UCSD-AML1 (cell line): ENCODE results near the gene GALM.
A peak's percentile ranks its signal among the peaks of the same experiment; 100 is the strongest.

ENCODE experiments used
- DNase-seq: peaks from one replicate; lab custom pipeline; 2025; ENCODE audit not compliant: unreplicated experiment; lab: John Stamatoyannopoulos, UW

GALM gene

DNA sequence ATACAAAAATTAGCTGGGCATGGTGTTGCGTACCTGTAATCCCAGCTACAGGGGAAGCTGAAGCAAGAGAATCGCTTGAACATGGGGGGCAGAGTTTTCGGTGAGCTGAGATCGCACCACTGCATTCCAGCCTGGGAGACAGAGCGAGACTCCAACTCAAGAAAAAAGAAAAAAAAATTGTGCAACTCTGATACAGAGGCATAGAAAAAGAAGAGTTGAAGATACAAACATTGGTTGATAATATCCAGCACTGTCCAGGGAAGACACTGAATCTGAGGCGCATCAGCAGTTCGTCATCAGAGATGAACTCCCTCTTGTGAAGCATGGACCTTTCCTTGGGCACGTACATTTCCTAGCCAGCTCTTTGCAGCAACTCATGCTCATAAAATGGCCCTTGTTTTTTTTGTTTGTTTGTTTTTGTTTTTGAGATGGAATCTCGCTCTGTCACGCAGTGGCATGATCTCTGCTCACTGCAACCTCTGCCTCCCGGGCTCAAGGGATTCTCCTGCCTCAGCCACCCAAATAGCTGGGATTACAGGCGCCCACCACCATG lies 16.7 kb upstream of the GALM start:
- no peak for DNase-seq

DNA sequence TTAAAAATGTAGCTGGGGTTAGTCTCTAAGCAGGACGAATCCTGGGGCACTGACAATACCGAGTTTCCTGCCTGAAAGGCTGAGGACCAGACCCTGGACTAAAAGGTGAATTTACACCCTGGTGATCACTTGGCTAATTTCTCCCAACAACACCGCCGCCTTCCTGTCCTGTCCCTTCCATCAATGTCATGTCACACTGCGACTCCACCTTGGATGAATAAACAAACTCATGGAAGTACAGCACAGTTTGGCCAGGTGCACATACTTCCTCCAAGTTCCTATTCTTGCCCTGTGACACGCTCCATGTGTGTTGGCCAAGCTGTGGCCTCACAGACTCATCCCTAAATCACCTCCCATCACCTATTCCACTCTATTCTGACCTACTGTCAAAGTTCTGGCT lies 15.9 kb upstream of the GALM start:
- DNase-seq, result no peak

DNA sequence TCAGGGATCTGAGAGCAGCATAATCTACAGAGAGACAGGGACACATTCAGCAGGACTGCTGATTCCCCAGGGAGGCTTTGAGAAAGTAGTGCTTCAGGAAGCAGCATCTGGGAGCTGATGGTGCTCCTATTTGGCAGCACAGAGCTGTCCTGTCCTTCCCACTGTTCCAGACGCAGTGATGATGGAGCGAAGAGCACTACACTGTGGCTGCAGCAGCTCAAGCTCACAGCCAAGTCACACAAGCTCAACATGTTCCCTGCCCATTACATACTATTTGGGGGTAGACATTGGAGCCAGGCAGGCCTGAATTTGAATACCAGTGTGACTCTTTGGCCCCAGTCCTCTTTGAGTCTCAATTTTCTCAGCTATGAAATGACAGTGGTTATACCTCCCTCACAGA lies 15.2 kb upstream of the GALM start:
- no peak for DNase-seq

DNA sequence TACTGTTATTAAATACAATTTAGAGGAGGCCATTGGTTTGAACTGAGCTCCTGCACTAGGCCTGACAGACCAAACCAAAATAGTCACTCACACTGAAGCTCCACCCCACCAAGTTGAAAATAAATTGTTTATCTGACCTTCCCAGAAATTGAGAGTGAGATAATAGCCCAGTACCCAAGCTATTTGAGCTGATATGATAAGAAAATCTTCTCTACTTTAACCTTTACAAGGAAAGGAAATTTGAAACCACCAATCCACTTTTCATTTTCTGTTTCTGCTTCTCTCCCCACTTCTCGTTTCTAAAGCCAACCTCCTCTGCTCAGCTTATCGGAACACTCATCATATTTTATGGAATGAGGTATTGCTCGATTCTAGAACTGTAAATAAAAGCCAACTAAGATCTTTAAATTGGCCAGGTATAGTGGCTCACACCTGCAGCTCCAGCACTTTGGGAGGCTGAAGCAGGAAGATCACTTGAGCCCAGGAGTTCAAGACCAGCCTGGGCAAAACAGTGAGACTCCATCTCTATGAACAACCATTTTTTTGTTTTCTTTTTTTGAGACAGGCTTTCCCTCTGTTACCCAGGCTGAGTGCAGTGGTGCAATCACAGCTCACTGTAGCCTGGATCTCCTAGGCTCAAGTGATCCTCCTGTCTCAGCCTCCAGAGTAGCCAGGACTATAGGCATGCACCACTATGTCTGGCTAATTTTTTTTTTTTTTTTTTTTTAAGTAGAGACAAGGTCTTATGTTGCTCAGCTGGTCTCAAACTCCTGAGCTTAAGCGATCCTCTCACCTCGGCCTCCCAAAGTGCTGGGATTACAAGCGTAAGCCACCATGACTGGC lies 13.3 kb upstream of the GALM start:
- DNase-seq, result no peak

DNA sequence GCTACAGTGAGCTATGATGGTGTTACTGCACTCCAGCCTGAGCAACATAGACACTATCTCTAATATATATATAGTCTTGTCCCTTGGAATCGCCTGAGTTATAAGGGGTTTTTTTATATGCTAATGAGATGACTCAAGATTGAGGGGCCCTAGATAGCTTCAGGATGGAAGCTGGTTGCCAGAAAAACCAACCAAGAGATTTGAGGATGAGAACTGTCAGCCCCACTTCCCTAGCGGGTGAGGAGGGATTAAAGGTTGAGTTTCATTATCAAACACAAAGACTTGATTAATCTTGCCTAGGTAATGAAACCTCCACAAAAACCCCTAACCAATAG lies 12.6 kb upstream of the GALM start:
- no peak for DNase-seq

DNA sequence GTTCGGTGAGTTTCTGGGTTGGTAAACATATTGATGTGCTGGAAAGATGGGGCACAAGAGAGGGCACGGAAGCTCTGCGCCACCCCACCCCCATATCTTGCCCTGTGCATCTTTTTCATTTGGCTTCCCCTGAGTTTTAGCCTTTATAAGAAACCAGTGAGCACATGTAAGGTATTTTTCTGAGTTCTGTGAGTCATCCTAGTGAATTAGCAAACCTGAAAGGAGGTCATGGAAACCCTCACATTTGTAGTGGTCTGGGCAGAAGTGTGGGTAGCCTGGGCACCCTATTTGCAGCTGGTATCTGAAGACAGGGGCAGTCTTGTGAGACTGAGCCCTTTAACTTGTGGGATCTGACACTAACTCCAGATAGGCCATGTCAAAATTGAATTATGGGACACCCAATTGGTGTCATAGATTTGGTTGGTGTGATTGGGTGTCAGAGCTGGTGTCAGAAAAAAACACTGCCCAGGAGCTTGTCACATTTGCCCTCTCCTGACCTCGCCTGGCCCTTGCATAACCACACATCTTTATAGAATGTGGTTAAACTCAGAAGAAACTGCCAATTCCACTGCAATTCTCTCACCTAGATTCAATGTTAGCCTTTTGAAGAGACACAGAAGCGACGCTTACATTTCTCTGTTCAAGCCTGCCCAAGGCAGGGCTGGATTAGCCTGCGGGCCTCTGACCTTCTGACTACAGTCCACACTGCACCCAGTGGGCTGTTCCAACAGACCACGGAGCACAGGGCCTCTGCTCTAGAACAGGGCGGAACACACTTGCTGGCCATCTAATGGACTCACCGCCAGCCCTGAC lies 12.0 kb upstream of the GALM start:
- no peak for DNase-seq

DNA sequence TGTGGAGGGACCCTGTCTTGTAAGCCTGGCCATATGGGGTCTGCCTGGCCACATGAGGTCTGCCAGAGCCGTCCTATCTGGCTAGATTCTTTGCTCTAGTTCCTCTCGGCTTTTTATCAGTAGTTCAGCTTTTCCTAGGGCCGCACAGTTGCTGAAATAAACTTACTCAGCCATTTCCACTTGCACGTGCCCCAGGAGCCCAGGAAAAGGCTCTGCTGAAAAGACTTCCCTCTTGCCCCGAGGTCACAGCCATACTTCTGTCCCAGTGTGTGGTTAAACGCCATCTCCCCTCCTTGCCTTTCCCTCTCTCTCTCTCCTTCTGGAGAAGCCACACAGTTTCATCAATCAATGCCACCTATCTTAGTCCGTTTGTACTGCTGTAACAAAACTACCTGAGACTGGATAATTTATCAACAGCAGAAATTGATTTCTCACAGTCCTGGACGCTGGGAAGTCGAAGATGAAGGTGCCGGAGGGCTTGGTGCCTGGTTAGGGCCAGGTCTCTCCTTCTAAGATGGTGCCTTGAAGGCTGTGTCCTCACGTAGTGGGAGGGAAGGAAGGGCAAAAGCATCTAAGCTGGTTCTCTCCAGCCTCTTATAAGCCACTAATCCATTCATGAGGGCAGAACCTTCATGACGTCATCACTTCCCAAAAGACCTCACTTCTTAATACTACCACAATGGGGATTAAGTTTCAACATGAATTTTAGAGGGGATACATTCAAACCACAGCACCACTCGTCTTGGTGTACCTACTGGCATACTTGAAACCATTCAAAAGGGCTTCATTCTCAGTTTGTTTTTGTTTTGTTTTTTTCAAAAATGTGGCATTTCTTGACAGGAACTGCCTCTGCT lies 11.2 kb upstream of the GALM start:
- DNase-seq, result peak; percentile 25

DNA sequence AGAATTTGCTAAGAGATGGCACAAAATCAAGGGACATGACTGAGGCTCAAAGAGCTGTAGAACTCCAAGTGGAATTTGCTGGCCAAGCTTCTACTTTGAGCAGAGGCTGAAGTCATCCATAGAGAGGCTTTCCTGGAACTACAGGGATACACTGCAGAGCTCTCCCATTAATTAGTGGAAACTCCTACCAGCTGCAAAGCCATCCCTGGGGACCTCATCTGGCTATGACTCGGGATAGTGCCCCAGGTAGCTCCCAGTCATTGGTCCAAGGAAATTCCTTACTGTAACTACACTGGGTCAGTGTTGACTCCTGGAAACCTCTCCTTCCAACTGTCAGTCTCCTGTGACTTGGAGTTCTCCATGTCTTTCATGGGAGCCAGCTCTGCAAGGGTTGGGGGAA lies 10.5 kb upstream of the GALM start:
- no peak for DNase-seq

DNA sequence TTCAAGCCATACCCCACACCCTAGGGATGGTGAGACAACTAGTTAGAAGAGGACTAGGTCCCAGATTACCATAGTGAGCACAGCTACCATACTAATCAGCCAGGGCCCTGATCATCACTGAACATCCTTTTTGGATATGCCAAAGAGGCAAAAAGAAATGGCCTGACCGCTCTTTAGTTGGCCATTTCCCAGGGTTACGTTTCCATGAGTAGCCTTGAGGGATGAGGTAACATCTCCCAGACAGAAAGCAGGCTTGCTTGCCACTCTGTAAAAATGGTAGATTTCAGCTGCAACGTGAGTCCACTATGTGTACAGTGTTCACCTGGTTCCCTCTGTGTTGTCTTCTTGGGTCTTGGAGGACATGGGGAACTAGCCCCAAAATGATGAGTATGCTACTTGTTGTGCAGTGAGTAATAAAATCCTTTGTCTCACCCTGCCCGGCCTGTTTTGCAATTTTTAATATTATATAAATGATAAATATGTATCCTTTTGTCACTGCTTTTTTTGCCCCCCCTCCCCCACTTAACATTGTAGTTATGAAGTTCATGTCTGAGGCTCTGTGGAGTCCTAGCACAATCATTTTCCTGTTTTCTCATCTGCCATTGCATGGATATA lies 8.9 kb upstream of the GALM start:
- no peak for DNase-seq

DNA sequence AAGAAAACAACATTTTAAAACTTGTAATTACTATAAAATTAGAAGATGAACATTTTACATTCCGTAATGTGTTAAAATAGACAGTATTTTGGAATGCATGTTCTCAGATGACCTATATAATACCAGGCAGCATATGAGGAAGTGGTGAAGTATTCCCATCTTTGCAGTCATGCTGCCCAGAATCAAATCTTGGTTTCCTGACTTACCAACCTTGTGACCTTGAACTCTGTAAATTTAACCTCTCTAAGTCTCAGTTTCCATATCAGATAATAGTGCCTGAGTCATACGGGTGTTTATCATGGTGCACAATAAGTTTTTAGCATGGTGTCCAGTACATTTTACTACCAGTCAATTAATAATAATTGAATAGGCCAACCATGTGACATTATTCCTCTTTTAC lies 7.3 kb upstream of the GALM start:
- no peak for DNase-seq

DNA sequence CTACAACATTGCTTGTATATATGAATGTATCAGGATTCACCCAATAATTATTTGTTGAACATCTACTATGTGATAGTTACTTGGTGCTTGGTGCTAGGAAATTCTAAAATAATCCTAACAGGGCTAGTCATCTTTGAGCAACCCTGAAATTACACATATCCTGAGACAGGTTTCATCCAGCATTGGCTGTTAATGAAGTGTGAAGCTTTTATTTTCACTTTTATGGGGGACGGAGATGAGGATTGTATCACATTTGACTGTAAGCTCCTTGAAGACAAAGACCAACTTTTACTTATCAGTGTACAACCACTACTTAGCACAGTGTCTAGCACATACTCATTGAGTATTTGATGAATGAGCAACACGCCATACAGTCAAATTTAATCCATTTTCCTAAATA lies 6.8 kb upstream of the GALM start:
- DNase-seq, result no peak

DNA sequence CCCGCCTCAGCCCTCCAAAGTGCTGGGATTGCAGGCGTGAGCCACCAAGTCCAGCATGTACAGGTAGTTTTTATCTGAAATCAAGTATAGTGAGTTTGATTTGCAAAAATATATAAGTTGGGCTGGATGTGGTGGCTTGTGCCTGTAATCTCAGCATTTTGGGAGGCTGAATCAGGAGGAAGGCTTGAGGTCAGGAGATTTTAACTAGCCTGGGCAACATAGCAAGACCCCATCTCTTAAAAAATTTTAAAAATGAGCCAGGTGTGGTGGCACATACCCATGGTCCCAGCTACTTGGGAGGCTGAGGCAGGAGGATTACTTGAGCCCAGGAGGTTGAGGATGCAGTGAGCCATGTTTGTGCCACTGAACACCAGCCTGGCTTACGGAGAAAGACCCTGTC lies 5.6 kb upstream of the GALM start:
- no peak for DNase-seq

DNA sequence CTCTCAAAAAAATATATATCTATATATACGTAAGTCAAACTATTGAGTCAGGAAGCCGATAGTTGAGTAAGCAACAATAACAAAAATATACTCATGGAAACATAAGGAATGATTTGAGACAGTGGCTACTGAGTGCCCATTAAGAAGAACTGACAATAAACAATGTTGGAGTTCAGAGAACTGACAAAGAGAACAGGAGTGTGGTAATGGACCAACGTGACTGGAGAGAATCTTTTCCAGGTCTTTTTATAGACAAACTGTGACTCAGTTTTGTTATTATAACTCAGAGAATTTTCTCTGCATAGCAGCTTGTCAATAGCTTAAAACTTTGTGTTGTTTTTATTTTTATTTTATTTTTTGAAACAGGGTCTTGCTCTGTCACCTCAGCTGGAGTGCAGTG lies 4.6 kb upstream of the GALM start:
- DNase-seq, result no peak

DNA sequence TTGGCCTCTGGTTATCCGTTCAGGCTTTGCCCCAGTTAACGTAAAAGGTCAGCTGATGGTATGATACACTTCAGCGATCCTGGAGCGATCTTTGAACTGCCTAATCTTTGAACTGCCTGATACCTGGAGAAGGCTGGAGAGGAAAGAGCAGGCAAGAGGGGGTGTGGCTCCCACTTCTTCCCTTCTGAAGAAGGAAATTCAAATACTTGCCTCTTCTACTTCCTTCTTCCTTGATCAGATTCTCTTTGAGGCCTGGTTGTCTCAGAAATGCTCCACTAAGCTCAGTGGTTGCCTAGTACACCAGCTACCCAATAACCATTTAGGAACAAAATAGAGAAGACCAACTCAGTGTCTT lies 619 bp downstream of the GALM start:
- no peak for DNase-seq

DNA sequence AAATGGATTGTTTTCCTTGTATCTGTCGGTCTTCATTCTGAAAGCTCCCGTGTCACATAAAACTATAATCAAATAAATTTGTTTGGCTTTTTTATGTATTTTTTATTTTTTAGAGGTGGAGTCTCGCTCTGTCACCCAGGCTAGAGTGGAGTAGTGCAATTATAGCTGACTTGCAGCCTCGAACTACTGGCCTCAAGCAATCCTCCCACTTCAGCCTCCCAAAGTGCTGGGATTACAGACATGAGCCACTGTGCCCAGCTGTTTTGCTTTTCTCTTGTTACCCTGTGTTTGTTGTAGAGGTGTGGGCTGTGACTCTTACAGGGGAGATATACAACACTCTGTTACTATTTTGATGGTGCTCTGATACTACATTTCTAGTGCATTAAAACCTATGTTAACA lies 2.2 kb downstream of the GALM start:
- no peak for DNase-seq

DNA sequence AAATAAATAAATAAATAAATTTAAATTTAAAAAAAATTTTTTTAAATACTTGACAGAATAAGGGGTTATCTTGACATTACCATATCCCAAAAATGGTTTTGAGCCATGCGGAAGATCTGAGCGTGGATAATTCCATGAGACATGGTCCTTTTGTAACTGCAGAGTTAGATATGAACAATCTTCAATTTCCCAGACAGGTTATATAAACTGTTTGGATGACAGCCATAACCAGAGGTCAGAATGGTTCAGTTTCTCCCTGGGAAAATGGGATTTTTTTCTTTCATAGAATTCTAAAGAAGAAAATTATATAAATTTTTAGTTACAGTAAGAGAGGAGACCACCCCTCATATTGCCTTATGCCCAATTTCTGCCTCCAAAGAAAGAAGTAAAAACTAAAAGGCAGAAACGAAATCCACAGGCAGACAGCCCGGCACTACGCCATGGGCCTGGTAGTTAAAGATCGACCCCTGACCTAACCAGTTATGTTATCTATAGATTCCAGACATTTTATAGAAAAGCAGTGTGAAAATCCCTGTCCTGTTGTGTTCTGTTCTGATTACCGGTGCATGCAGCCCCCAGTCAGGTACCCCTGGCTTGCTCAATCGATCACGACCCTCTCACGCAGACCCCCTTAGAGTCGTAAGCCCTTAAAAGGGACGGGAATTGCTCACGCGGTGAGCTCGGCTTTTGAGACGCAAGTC lies 3.0 kb downstream of the GALM start:
- no peak for DNase-seq

DNA sequence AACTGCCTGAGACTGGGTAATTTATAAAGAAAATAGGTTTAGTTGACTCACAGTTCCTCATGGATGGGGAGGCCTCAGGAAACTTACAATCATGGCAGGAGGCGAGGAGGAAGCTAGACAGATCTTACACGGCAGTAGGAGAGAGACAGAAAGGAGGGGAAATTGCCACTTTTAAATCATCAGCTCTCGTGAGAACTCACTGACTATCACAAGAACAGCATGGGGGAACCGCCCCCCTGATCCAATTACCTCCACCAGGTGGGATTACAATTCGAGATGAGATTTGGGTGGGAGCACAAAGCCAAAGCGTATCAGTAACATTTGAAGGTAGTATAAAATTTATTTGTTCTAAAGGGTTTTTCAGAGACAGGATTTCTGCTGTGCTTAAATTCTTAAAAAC lies 5.4 kb downstream of the GALM start:
- no peak for DNase-seq

DNA sequence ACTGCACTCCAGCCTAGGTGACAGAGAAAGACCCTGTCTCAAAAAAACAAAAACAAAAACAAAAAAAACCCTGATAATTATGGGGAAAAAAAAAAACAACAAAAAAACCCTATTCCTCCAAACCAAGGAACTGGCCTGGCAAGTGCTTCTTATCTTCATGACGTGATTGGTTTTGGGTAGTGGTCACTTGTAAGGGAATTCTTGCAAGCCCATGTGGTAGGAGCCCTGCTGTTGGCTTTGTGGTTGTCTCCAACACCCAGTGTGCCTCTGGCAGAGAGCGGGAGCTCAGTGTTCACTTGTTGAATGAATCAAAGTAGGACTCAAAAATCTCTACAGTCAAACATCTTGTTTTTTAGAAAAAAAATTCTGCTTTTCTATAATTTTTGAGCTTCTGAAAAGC lies 6.0 kb downstream of the GALM start:
- DNase-seq, result no peak

DNA sequence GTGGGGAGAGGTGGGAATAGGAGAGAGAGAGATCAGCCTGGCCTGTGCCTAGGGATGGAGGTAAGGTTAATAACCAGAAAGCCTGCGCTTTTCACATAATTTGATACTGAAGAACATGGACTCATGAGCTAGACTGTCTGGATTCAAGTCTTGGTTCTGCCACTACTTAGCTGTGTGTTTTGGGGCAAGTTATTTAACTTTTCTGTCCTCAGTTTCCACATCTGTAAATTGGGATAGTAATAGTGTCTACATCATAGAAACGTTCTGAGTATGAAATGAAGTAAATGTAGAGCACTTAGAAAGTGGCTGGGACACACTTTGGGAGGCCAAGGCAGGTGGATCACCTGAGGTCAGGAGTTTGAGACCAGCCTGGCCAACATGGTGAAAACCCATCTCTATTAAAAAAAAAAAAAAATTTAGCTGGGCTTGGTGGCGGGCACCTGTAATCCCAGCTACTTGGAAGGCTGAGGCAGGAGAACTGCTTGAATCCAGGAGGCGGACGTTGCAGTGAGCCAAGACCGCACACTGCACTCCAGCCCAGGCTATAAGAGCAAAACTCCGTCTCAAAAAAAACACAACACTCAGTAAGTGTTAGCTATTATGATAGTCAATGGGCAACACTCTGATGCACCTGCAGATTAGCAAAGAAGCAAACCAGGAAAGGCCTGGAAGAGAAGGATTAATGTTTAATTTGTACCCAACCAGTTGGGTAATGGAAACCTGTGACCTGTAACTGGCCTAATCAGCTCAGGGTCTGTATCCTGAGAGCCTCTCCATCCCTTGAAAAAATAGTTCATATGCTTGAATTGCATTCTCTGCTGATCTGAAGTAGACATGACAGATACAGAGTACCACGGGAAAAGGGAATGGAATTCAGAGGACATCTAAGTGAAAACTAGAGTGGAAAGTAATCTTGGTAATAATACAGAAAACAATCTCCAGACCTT lies 6.8 kb downstream of the GALM start:
- no peak for DNase-seq
